Vagina (tissue), 2 donors: Measurements from ENCODE around the gene INTS3.

ENCODE experiments used
- POLR2A ChIP-seq, 2 donors: fragments of 450-650 bp; IDR thresholded peaks; one replicate each; pipeline ENCODE4 v1.6.1; 2017; ENCODE audit warnings: antibody characterized with exemption in 2 of 2, mild to moderate bottlenecking in 2 of 2, moderate library complexity in 2 of 2
- TF ChIP-seq, protein P1 (sequence below), 3 experiments: fragments of 450-650 bp in 2 of 3; fragments of 200-600 bp in 1 of 3; sonication (generic) in 1 of 3; IDR thresholded peaks; one replicate each; pipeline ENCODE4 v1.5.1; 2017 to 2019; ENCODE audit warnings: antibody characterized with exemption in 3 of 3, mild to moderate bottlenecking in 2 of 3, moderate library complexity in 2 of 3

DNA sequence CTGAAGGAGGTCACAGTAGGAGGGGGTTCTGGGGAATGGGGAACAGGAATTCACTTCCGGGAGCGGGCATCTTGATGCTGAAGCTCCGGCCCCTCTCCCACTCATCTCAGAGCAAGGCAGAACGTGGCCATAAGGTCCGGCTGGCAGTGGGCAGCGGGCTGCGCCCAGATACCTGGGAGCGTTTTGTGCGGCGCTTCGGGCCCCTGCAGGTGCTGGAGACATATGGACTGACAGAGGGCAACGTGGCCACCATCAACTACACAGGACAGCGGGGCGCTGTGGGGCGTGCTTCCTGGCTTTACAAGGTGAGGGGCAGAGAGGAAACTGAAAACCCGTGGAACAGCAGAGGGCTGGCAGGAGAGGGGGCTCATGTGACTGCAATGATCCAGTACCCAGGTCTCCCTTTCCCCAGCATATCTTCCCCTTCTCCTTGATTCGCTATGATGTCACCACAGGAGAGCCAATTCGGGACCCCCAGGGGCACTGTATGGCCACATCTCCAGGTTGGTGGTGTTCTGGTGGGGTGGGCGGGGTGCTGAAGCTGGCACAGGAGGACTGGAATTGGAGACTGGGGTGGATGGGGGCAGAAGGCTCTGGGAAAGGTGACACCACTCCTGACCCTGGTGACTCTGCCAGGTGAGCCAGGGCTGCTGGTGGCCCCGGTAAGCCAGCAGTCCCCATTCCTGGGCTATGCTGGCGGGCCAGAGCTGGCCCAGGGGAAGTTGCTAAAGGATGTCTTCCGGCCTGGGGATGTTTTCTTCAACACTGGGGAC is 50.4 kb downstream of the INTS3 start:
- no peak for TF ChIP-seq POLR2A (IDR thresholded peaks at IDR 0.05)
- TF ChIP-seq, protein P1, sequence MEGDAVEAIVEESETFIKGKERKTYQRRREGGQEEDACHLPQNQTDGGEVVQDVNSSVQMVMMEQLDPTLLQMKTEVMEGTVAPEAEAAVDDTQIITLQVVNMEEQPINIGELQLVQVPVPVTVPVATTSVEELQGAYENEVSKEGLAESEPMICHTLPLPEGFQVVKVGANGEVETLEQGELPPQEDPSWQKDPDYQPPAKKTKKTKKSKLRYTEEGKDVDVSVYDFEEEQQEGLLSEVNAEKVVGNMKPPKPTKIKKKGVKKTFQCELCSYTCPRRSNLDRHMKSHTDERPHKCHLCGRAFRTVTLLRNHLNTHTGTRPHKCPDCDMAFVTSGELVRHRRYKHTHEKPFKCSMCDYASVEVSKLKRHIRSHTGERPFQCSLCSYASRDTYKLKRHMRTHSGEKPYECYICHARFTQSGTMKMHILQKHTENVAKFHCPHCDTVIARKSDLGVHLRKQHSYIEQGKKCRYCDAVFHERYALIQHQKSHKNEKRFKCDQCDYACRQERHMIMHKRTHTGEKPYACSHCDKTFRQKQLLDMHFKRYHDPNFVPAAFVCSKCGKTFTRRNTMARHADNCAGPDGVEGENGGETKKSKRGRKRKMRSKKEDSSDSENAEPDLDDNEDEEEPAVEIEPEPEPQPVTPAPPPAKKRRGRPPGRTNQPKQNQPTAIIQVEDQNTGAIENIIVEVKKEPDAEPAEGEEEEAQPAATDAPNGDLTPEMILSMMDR (IDR thresholded peaks at IDR 0.05) = no peak
